GM18505 (cell line): ENCODE data around the gene TENM4.

Source experiments
- ATAC-seq: cut with Tn5 transposase; IDR thresholded peaks from one replicate; pipeline ENCODE4 v1.9.1; 2021; ENCODE audit not compliant: unreplicated experiment
- POLR2A ChIP-seq: IDR thresholded peaks from 4 replicates; pipeline ENCODE4 v1.6.1; 2011; ENCODE audit warnings: borderline replicate concordance; ENCODE audit not compliant: insufficient read depth, insufficient read length; ENCODE audit errors: extremely low read depth

TENM4 gene

GRCh38 chr11:79291948-79292347 is 148.9 kb downstream of the TENM4 start:
- ATAC-seq, result no peak
- no peak for TF ChIP-seq POLR2A

GRCh38 chr11:79290761-79291160 is 150.1 kb downstream of the TENM4 start:
- no peak for ATAC-seq
- TF ChIP-seq POLR2A, result no peak

- no peak for ATAC-seq
- no peak for TF ChIP-seq POLR2A
These were observed 152.9 kb downstream of the TENM4 start for GRCh38 chr11:79287952-79288351.

GRCh38 chr11:79285756-79286155 is 155.1 kb downstream of the TENM4 start:
- TF ChIP-seq POLR2A, result no peak
- ATAC-seq, result no peak

GRCh38 chr11:79276736-79277325 is 164.0 kb downstream of the TENM4 start:
- ATAC-seq, result no peak
- TF ChIP-seq POLR2A, result no peak

GRCh38 chr11:79274636-79275331 is 166.0 kb downstream of the TENM4 start:
- no peak for TF ChIP-seq POLR2A
- no peak for ATAC-seq

- no peak for TF ChIP-seq POLR2A
- no peak for ATAC-seq
These were observed 167.0 kb downstream of the TENM4 start for GRCh38 chr11:79273781-79274180.

GRCh38 chr11:79269611-79270307 is 171.1 kb downstream of the TENM4 start:
- no peak for ATAC-seq
- no peak for TF ChIP-seq POLR2A

- ATAC-seq, result no peak
- TF ChIP-seq POLR2A, result no peak
These were observed 174.4 kb downstream of the TENM4 start for GRCh38 chr11:79266396-79266795.

- no peak for ATAC-seq
- TF ChIP-seq POLR2A, result no peak
These were observed 175.0 kb downstream of the TENM4 start for GRCh38 chr11:79265756-79266322.

- TF ChIP-seq POLR2A, result no peak
- ATAC-seq, result no peak
These were observed 176.5 kb downstream of the TENM4 start for GRCh38 chr11:79264284-79264683.

- no peak for ATAC-seq
- TF ChIP-seq POLR2A, result no peak
These were observed 177.8 kb downstream of the TENM4 start for GRCh38 chr11:79263001-79263400.

- no peak for TF ChIP-seq POLR2A
- ATAC-seq, result no peak
These were observed 178.6 kb downstream of the TENM4 start for GRCh38 chr11:79262221-79262620.

GRCh38 chr11:79261684-79262083 is 179.1 kb downstream of the TENM4 start:
- TF ChIP-seq POLR2A, result no peak

GRCh38 chr11:79259800-79260199 is 181.0 kb downstream of the TENM4 start:
- TF ChIP-seq POLR2A, result no peak
- no peak for ATAC-seq

More at GRCh38 chr11:79261684-79262083, 179.1 kb downstream of the TENM4 start:
- ATAC-seq, result no peak

- TF ChIP-seq POLR2A, result no peak
- no peak for ATAC-seq
These were observed 182.3 kb downstream of the TENM4 start for GRCh38 chr11:79258576-79258975.
